Loucy (cell line): Measurements from ENCODE around the gene GLIPR2.

Source experiments
- H2AFZ ChIP-seq: fragments of 200-600 bp; sonication (generic); 2 replicates; pipeline ENCODE4 v1.6.0; 2016; ENCODE audit warnings: antibody characterized with exemption, mild to moderate bottlenecking, low read length, moderate library complexity
- H3F3A ChIP-seq: fragments of 200-600 bp; 2 replicates; pipeline ENCODE4 v1.6.0; 2016; ENCODE audit warnings: antibody characterized with exemption, low read depth, mild to moderate bottlenecking
- H3K27me3 ChIP-seq: fragments of 200-600 bp; sonication (generic); 2 replicates; pipeline ENCODE4 v1.6.1; 2014; ENCODE audit warnings: low read length, mild to moderate bottlenecking; ENCODE audit not compliant: insufficient read depth, poor library complexity, severe bottlenecking
- H3K36me3 ChIP-seq: fragments of 200-600 bp; sonication (generic); 2 replicates; pipeline ENCODE4 v1.6.1; 2016; ENCODE audit warnings: low read length; ENCODE audit not compliant: insufficient read depth
- H3K4me1 ChIP-seq: fragments of 200-600 bp; sonication (generic); 2 replicates; pipeline ENCODE4 v1.5.1; 2014; ENCODE audit warnings: low read length, mild to moderate bottlenecking; ENCODE audit not compliant: insufficient read depth, poor library complexity, severe bottlenecking
- H3K4me2 ChIP-seq: fragments of 200-600 bp; sonication (generic); 2 replicates; pipeline ENCODE4 v1.6.0; 2014; ENCODE audit warnings: antibody characterized with exemption, low read length, low read depth, mild to moderate bottlenecking; ENCODE audit not compliant: poor library complexity, severe bottlenecking
- H3K4me3 ChIP-seq: fragments of 200-600 bp; sonication (generic); 2 replicates; pipeline ENCODE4 v1.5.1; 2014; ENCODE audit warnings: low read length, mild to moderate bottlenecking, mixed read lengths; ENCODE audit not compliant: poor library complexity, severe bottlenecking
- H3K79me2 ChIP-seq: fragments of 200-600 bp; sonication (generic); 2 replicates; pipeline ENCODE4 v1.6.1; 2014; ENCODE audit warnings: low read length; ENCODE audit not compliant: insufficient read depth
- H3K9ac ChIP-seq: fragments of 200-600 bp; sonication (generic); 2 replicates; pipeline ENCODE4 v1.6.0; 2014; ENCODE audit warnings: mild to moderate bottlenecking, low read depth, low read length, moderate library complexity; ENCODE audit not compliant: poor library complexity, severe bottlenecking
- H3K9me2 ChIP-seq: fragments of 200-600 bp; sonication (generic); replicated peaks from 2 replicates; pipeline ENCODE4 v1.6.1; 2016; ENCODE audit warnings: low read depth, low read length, mixed read lengths
- H3K9me3 ChIP-seq: fragments of 200-600 bp; sonication (generic); 2 replicates; pipeline ENCODE4 v1.6.1; 2014; ENCODE audit warnings: mild to moderate bottlenecking, antibody characterized with exemption, low read length, low read depth; ENCODE audit not compliant: insufficient read depth
- H4K20me1 ChIP-seq: fragments of 200-600 bp; sonication (generic); 2 replicates; pipeline ENCODE4 v1.6.0; 2014; ENCODE audit warnings: antibody characterized with exemption, low read length, mild to moderate bottlenecking; ENCODE audit not compliant: insufficient read depth, poor library complexity, severe bottlenecking
- CTCF ChIP-seq: fragments of 200-600 bp; sonication (generic); conservative IDR thresholded peaks from 2 replicates; pipeline ENCODE4 v1.5.1; 2014; ENCODE audit warnings: mild to moderate bottlenecking, antibody characterized with exemption, low read length
- EZH2phosphoT487 ChIP-seq: fragments of 200-600 bp; IDR thresholded peaks from 2 replicates; pipeline ENCODE4 v1.6.1; 2018; ENCODE audit warnings: antibody characterized with exemption, mild to moderate bottlenecking, moderate library complexity, borderline replicate concordance

The GLIPR2 gene

GRCh38 chr9:36192196-36192595, 55.7 kb downstream of the GLIPR2 start:
- Histone ChIP-seq H3K36me3 (no peaks in the 10 kb centered on the region), H3K9ac (peak overlapping the region; percentile 96), H3K4me3 (peak overlapping the region; percentile 96), H3K79me2 (peaks cover 62% of the 10 kb centered on the region), H3K4me1 (peaks cover 40% of the 10 kb centered on the region), H3K27me3 (no peaks in the 10 kb centered on the region), H3K4me2 (peak overlapping the region; percentile 98), H4K20me1 (peaks cover 49% of the 10 kb centered on the region), H3K9me3 (no peaks in the 10 kb centered on the region), H3F3A (no peaks in the 10 kb centered on the region), H3K9me2 (no peaks in the 10 kb centered on the region), H2AFZ (no peak overlapping the region)
- TF ChIP-seq CTCF = no peak
- no peak for TF ChIP-seq EZH2phosphoT487

GRCh38 chr9:36193023-36193422, 56.5 kb downstream of the GLIPR2 start:
- H3K4me2 ChIP-seq = peak overlapping the region; percentile 98
- TF ChIP-seq CTCF (no peak), EZH2phosphoT487 (no peak)
- peaks cover 40% of the 10 kb centered on the region for H3K4me1 ChIP-seq
- H4K20me1 ChIP-seq = peaks cover 54% of the 10 kb centered on the region
- H3K27me3 ChIP-seq = no peaks in the 10 kb centered on the region
- no peaks in the 10 kb centered on the region for H3F3A ChIP-seq
- H3K9me3 ChIP-seq = no peaks in the 10 kb centered on the region
- H3K36me3 ChIP-seq = no peaks in the 10 kb centered on the region
- peaks cover 66% of the 10 kb centered on the region for H3K79me2 ChIP-seq
- H3K9ac ChIP-seq = peak overlapping the region; percentile 96
- H3K9me2 ChIP-seq = no peaks in the 10 kb centered on the region
- peak overlapping the region; percentile 96 for H3K4me3 ChIP-seq
- no peak overlapping the region for H2AFZ ChIP-seq

DNA sequence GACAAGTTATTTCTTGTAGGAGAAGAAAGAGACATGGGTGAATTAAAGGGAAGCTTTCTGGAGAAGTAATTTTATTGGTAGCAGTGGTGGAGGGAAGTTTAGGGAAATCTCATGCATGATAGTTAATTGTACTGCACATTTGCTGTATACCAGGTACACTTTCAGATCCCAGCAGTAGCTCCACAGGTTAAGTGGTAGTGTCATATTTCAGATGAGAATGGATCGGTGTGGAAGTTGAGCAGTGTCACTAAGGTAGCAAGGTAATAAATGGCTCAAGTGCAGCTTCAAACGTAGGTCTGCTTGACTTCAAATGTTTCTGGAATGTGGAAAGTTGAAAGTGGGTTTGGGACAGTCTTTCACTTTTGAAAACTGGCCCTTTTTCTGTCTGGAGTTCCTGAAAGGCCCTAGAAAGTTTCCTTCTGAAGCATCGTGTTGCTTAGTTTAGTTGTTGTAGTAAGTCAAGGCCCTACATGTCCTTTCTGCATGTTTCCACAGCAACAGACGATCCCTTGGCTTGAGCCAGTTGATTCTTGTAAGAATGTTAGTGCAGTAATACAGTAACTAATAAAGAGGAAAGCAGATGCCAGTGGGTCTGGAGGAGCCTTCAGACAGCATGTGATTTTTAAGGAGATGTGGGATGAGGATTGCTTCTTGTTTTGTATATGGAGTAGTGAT, 57.9 kb downstream of the GLIPR2 start:
- peak overlapping the region; percentile 98 for H3K4me2 ChIP-seq

More for the DNA sequence above, 57.9 kb downstream of the GLIPR2 start:
- Histone ChIP-seq H3K4me3 (peak overlapping the region; percentile 96), H3K9me3 (no peaks in the 10 kb centered on the region), H3K9ac (peak overlapping the region; percentile 34), H3F3A (no peaks in the 10 kb centered on the region), H2AFZ (no peak overlapping the region), H3K27me3 (no peaks in the 10 kb centered on the region), H3K79me2 (peaks cover 66% of the 10 kb centered on the region), H3K4me1 (peaks cover 40% of the 10 kb centered on the region), H4K20me1 (peaks cover 54% of the 10 kb centered on the region), H3K9me2 (no peaks in the 10 kb centered on the region), H3K36me3 (peaks cover 9% of the 10 kb centered on the region; the same call in 1 of the 2 replicates)
- TF ChIP-seq CTCF = no peak
- no peak for TF ChIP-seq EZH2phosphoT487
